Measurements from ENCODE around the gene RAB3IL1. TPM values are rescaled to one million over a fixed set of nuclear protein-coding genes. Genes with fewer than 3 reads are reported as not detected.
A peak's percentile ranks its signal among the peaks of the same experiment; 100 is the strongest.

The RAB3IL1 gene
- total RNA-seq, 1 donor from 2014 or later: 9.5 TPM

- Histone ChIP-seq H3K4me3 (no peak overlapping the region), H3K27me3 (ENCODE audit: low read depth) (no peaks in the 10 kb centered on the region), H3K9me3 (replicated peaks) (no peaks in the 10 kb centered on the region), H3K36me3 (peaks cover 11% of the 10 kb centered on the region), H3K27ac (replicated peaks) (peak overlapping the region; percentile 81), H3K4me1 (peaks cover 29% of the 10 kb centered on the region)
- peak; percentile 82 for DNase-seq
- intact Hi-C loops (cut with micrococcal nuclease): no loop called here
- TF ChIP-seq, protein P1, sequence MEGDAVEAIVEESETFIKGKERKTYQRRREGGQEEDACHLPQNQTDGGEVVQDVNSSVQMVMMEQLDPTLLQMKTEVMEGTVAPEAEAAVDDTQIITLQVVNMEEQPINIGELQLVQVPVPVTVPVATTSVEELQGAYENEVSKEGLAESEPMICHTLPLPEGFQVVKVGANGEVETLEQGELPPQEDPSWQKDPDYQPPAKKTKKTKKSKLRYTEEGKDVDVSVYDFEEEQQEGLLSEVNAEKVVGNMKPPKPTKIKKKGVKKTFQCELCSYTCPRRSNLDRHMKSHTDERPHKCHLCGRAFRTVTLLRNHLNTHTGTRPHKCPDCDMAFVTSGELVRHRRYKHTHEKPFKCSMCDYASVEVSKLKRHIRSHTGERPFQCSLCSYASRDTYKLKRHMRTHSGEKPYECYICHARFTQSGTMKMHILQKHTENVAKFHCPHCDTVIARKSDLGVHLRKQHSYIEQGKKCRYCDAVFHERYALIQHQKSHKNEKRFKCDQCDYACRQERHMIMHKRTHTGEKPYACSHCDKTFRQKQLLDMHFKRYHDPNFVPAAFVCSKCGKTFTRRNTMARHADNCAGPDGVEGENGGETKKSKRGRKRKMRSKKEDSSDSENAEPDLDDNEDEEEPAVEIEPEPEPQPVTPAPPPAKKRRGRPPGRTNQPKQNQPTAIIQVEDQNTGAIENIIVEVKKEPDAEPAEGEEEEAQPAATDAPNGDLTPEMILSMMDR (IDR thresholded peaks at IDR 0.05; ENCODE audit: borderline replicate concordance): no peak
Measured at GRCh38 chr11:61860054-61860903, 57.1 kb downstream of the RAB3IL1 start.

DNA sequence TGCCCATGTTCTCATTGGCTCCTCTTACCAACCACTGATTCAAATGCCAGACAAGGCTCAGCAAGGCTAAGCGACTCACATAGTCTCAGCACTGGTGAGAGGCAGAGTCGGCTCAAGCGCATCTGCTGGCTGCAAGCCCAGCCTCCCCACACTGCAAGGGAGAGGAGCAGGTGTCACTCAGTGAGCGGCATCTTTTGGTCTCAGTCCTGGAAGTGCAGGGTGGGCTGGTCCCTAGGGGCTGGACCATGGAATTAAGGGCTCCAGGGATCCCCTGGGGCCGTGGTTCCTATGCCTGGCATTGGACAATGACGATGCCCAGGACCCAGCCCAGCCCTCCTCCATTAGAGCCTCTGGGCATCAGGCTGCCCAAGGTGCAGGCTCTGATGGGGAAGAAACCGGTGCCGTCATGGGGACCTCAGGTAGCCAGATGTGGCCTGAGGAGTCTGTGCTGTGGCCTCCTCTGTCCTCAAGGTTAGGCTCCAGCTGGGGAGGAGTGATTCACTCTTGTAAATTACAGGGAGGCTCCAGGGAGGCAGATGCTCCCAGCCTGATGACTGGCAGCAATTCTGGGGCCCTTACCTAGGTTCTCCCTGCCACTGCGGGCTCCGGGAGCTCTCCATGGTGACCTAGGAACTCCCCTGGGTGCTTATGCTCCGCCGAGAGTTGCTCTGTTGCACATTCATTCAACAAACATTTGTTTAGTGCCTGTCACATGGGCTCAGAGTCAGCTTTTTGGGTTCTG, 61.3 kb downstream of the RAB3IL1 start:
- Histone ChIP-seq H3K27ac (replicated peaks) (no peak overlapping the region), H3K4me1 (peaks cover 42% of the 10 kb centered on the region), H3K9me3 (replicated peaks) (no peaks in the 10 kb centered on the region), H3K36me3 (peaks cover 7% of the 10 kb centered on the region), H3K4me3 (no peak overlapping the region), H3K27me3 (ENCODE audit: low read depth) (no peaks in the 10 kb centered on the region)
- intact Hi-C loops (cut with micrococcal nuclease): no loop called here
- TF ChIP-seq, protein P1 (IDR thresholded peaks at IDR 0.05; ENCODE audit: borderline replicate concordance): no peak
- no peak for DNase-seq

- intact Hi-C loops (cut with micrococcal nuclease): no loop called here
- H3K27ac ChIP-seq (replicated peaks): no peak overlapping the region
- TF ChIP-seq, protein P1 (IDR thresholded peaks at IDR 0.05; ENCODE audit: borderline replicate concordance): no peak
- H3K4me1 ChIP-seq: peaks cover 41% of the 10 kb centered on the region
- no peak overlapping the region for H3K4me3 ChIP-seq
- peaks cover 7% of the 10 kb centered on the region for H3K36me3 ChIP-seq
- DNase-seq: no peak
- H3K9me3 ChIP-seq (replicated peaks): no peaks in the 10 kb centered on the region
- H3K27me3 ChIP-seq (ENCODE audit: low read depth): no peaks in the 10 kb centered on the region
Measured at GRCh38 chr11:61854966-61855714, 62.2 kb downstream of the RAB3IL1 start.

- intact Hi-C loops (cut with micrococcal nuclease): no loop called here
- no peaks in the 10 kb centered on the region for H3K9me3 ChIP-seq (replicated peaks)
- TF ChIP-seq, protein P1 (IDR thresholded peaks at IDR 0.05; ENCODE audit: borderline replicate concordance): no peak
- DNase-seq: no peak
- H3K4me3 ChIP-seq: no peak overlapping the region
- H3K36me3 ChIP-seq: peaks cover 8% of the 10 kb centered on the region
- no peaks in the 10 kb centered on the region for H3K27me3 ChIP-seq (ENCODE audit: low read depth)
- peaks cover 34% of the 10 kb centered on the region for H3K4me1 ChIP-seq
- H3K27ac ChIP-seq (replicated peaks): no peak overlapping the region
Measured at GRCh38 chr11:61854206-61854895, 63.0 kb downstream of the RAB3IL1 start.

GRCh38 chr11:61853698-61854169, 63.6 kb downstream of the RAB3IL1 start:
- no peak for DNase-seq

More at GRCh38 chr11:61853698-61854169, 63.6 kb downstream of the RAB3IL1 start:
- no peaks in the 10 kb centered on the region for H3K27me3 ChIP-seq (ENCODE audit: low read depth)
- H3K9me3 ChIP-seq (replicated peaks): no peaks in the 10 kb centered on the region
- TF ChIP-seq, protein P1 (IDR thresholded peaks at IDR 0.05; ENCODE audit: borderline replicate concordance): no peak
- peak overlapping the region; percentile 6 for H3K27ac ChIP-seq (replicated peaks)
- intact Hi-C loops (cut with micrococcal nuclease): no loop called here
- H3K4me3 ChIP-seq: no peak overlapping the region
- peaks cover 15% of the 10 kb centered on the region for H3K36me3 ChIP-seq
- peaks cover 34% of the 10 kb centered on the region for H3K4me1 ChIP-seq

Data from left ventricle myocardium inferior (tissue), 1 donor.